ENCODE data around the gene ITGAL. TPM values are rescaled to one million over a fixed set of nuclear protein-coding genes. Genes with fewer than 3 reads are reported as not detected.

ITGAL gene
- total and polyA plus RNA-seq, 2 donors (not counting 1 experiment from before 2014, with no cell fraction given), result 110 to 184 TPM

GRCh38 chr16:30518552-30518951, 46.0 kb downstream of the ITGAL start:
- Histone ChIP-seq H3K27me3 (replicated peaks in 1 of 4; ENCODE audit: control extremely low read depth in 1 of 4, control insufficient read depth in 3 of 4, insufficient read depth in 4 of 4, low read length in 3 of 4) (no peaks in the 10 kb centered on the region), H3K4me1 (ENCODE audit: control insufficient read depth in 2 of 2, insufficient read depth in 2 of 2, low read length in 2 of 2) (no peaks in the 10 kb centered on the region), H3K9ac (ENCODE audit: low read length) (no peak overlapping the region), H2AFZ (ENCODE audit: insufficient read depth, low read depth, low read length, poor library complexity, severe bottlenecking) (no peak overlapping the region), H3K79me2 (ENCODE audit: control insufficient read depth, insufficient read depth, low read length) (no peaks in the 10 kb centered on the region), H3K4me2 (replicated peaks; ENCODE audit: low read depth, low read length, poor library complexity, severe bottlenecking) (no peak overlapping the region), H3K27ac (ENCODE audit: low read length in 2 of 2) (no peak overlapping the region), H3K36me3 (replicated peaks in 1 of 2; ENCODE audit: control extremely low read depth in 1 of 2, control insufficient read depth in 1 of 2, extremely low read depth in 1 of 2, insufficient read depth in 2 of 2, low read length in 1 of 2) (peaks cover 0 to 62% of the 10 kb centered on the region in 2 experiments), H4K20me1 (ENCODE audit: control insufficient read depth, insufficient read depth, low read length, poor library complexity, severe bottlenecking) (no peaks in the 10 kb centered on the region), H3K9me3 (ENCODE audit: control extremely low read depth in 1 of 3, control insufficient read depth in 2 of 3, insufficient read depth in 1 of 3, low read length in 2 of 3) (no peaks in the 10 kb centered on the region), H3K4me3 (ENCODE audit: control extremely low read depth in 1 of 5, extremely low read depth in 1 of 5, insufficient read depth in 1 of 5, low read depth in 2 of 5, low read length in 4 of 5) (no peak overlapping the region)
- POLR2A ChIA-PET, result interaction anchor here (0.7 kb wide), 1 partner anchor 53 kb away, joined by 3 read pairs; the partner anchor contains the start of gene ZNF688
- WGBS (ENCODE audit: insufficient coverage), result 100% methylated on average over 2 of the region's 10 CpGs
- H3K27me3 Mint-ChIP-seq, result no peaks in the 10 kb centered on the region
- CTCF ChIA-PET, result interaction anchor here (0.8 kb wide), 1 partner anchor 69 kb away, joined by 3 read pairs; no protein-coding TSS in a partner anchor
- no peak overlapping the region for H3K27ac Mint-ChIP-seq
- no peak for ATAC-seq (ENCODE audit: low read depth)
- no peak for DNase-seq
- H3K4me3 Mint-ChIP-seq, result no peak overlapping the region
- TF ChIP-seq EZH2 (IDR thresholded peaks at IDR 0.05; ENCODE audit: borderline replicate concordance, insufficient read depth, low read depth, low read length, poor library complexity, severe bottlenecking), result no peak
- TF ChIP-seq CTCF (IDR thresholded peaks at IDR 0.05), result no peak
- H3K4me1 Mint-ChIP-seq, result no peaks in the 10 kb centered on the region
- intact Hi-C loops (cut with micrococcal nuclease), result no loop called here
- no peaks in the 10 kb centered on the region for H3K9me3 Mint-ChIP-seq (ENCODE audit: insufficient read depth)

- ChIA-PET POLR2A (interaction anchor here (0.6 to 0.7 kb wide), 2 partner anchors 32 to 53 kb away, joined by 3 read pairs; partner anchors contain the start of gene ZNF688), CTCF (interaction anchor here (0.8 kb wide), 1 partner anchor 70 kb away, joined by 3 read pairs; no protein-coding TSS in a partner anchor)
- no peak overlapping the region for H3K4me3 Mint-ChIP-seq
- no peaks in the 10 kb centered on the region for H4K20me1 ChIP-seq (ENCODE audit: control insufficient read depth, insufficient read depth, low read length, poor library complexity, severe bottlenecking)
- H3K27ac Mint-ChIP-seq, result no peak overlapping the region
- WGBS (ENCODE audit: insufficient coverage), result 97% methylated on average over 15 of the region's 20 CpGs
- TF ChIP-seq CTCF (IDR thresholded peaks at IDR 0.05), result no peak
- no peak for TF ChIP-seq EZH2 (IDR thresholded peaks at IDR 0.05; ENCODE audit: borderline replicate concordance, insufficient read depth, low read depth, low read length, poor library complexity, severe bottlenecking)
- no peaks in the 10 kb centered on the region for H3K9me3 ChIP-seq (ENCODE audit: control extremely low read depth in 1 of 3, control insufficient read depth in 2 of 3, insufficient read depth in 1 of 3, low read length in 2 of 3)
- H3K27me3 Mint-ChIP-seq, result no peaks in the 10 kb centered on the region
- no peaks in the 10 kb centered on the region for H3K79me2 ChIP-seq (ENCODE audit: control insufficient read depth, insufficient read depth, low read length)
- no peak overlapping the region for H3K9ac ChIP-seq (ENCODE audit: low read length)
- H3K4me3 ChIP-seq (ENCODE audit: control extremely low read depth in 1 of 5, extremely low read depth in 1 of 5, insufficient read depth in 1 of 5, low read depth in 2 of 5, low read length in 4 of 5), result no peak overlapping the region
- intact Hi-C loops (cut with micrococcal nuclease), result no loop called here
- no peaks in the 10 kb centered on the region for H3K4me1 ChIP-seq (ENCODE audit: control insufficient read depth in 2 of 2, insufficient read depth in 2 of 2, low read length in 2 of 2)
- H3K27ac ChIP-seq (ENCODE audit: low read length in 2 of 2), result no peak overlapping the region
- H3K9me3 Mint-ChIP-seq (ENCODE audit: insufficient read depth), result no peaks in the 10 kb centered on the region
- ATAC-seq (ENCODE audit: low read depth), result no peak
- no peak overlapping the region for H3K4me2 ChIP-seq (replicated peaks; ENCODE audit: low read depth, low read length, poor library complexity, severe bottlenecking)
- H3K27me3 ChIP-seq (replicated peaks in 1 of 4; ENCODE audit: control extremely low read depth in 1 of 4, control insufficient read depth in 3 of 4, insufficient read depth in 4 of 4, low read length in 3 of 4), result no peaks in the 10 kb centered on the region
- peaks cover 0 to 58% of the 10 kb centered on the region in 2 experiments for H3K36me3 ChIP-seq (replicated peaks in 1 of 2; ENCODE audit: control extremely low read depth in 1 of 2, control insufficient read depth in 1 of 2, extremely low read depth in 1 of 2, insufficient read depth in 2 of 2, low read length in 1 of 2)
- H3K4me1 Mint-ChIP-seq, result no peaks in the 10 kb centered on the region
- no peak overlapping the region for H2AFZ ChIP-seq (ENCODE audit: insufficient read depth, low read depth, low read length, poor library complexity, severe bottlenecking)
- DNase-seq, result no peak
These were observed 46.8 kb downstream of the ITGAL start for GRCh38 chr16:30519120-30520049.

Data from B cell (primary cell).